ENCODE data around the gene CLEC4E.
A peak's percentile ranks its signal among the peaks of the same experiment; 100 is the strongest.
"Not testable (repeated sequence)": the region's sequence is repeated elsewhere in the genome, so short reads cannot be mapped to it uniquely, and the experiment has no call there.

The CLEC4E gene, protein sequence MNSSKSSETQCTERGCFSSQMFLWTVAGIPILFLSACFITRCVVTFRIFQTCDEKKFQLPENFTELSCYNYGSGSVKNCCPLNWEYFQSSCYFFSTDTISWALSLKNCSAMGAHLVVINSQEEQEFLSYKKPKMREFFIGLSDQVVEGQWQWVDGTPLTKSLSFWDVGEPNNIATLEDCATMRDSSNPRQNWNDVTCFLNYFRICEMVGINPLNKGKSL

DNA sequence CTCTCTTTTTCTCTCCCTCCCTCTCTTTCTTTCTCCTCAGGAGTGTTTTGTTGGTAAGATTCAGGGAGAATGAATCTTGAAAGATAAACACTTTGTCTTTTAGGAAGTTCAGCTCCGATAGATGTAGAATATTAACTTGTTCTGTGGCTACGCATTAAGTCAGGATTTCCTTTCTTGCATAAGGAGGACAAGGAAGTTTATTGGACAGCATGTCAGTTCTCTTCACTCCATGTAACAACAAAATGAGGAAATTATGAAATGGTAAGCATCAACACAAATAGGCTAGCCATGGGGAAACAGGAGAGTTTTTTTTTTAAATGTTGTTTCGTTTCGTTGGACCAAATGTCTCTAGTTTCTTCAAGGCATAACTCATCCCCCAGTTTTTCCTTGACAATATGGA is at the start of gene CLEC4E:
Gene CLEC4E (minus strand): TSS at position 75 of the 400 bp plus-strand sequence. CDS start 108 bp downstream, outside the sequence.
- DNase-seq: not testable (repeated sequence)

- no peak for DNase-seq
These were observed 49.0 kb upstream of the CLEC4E start for GRCh38 chr12:8589679-8590078.

- DNase-seq: not testable (repeated sequence)
These were observed 43.8 kb upstream of the CLEC4E start for GRCh38 chr12:8584478-8584877.

DNA sequence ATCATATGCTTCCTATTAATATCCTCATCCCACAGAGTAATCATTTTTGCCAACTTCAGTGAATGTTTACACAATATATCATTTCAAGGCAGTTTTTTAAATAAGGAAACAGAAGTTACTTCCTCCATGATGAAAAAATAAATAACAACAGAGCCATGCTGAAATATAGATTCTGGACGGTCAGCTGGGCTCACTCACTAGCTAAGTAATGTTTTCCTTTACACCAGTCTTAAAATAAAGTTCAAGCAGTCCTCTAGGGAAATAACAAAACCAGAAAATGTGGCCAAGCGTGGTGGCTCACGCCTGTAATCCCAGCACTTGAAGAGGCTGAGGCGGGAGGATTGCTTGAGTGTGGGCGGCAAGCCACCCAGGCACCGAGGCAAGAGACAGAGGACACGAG is 43.3 kb upstream of the CLEC4E start:
- DNase-seq: no peak

GRCh38 chr12:8581098-8581784 is 40.5 kb upstream of the CLEC4E start:
- DNase-seq: no peak

DNA sequence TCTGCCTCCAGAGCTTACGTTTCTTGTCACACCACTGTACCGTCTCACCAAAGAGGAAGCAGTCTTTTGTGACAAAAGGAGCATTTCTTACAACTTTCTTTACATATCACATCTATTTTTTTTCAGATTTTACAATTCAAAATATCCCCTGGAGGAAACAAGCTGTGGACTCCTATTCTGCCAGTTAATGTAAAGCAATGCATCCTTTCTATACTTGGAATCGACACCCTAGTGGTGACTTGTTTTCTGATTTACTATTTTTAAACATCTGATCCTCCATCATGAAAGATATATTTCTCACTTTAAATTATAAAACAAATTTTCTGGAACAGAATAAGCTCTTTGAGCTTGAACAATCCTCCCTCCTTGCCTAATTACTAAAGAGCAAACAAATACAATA is 37.2 kb upstream of the CLEC4E start:
- DNase-seq: no peak

GRCh38 chr12:8572507-8572906 is 31.8 kb upstream of the CLEC4E start:
- no peak for DNase-seq

- no peak for DNase-seq
These were observed 25.8 kb upstream of the CLEC4E start for GRCh38 chr12:8566525-8566924.

DNA sequence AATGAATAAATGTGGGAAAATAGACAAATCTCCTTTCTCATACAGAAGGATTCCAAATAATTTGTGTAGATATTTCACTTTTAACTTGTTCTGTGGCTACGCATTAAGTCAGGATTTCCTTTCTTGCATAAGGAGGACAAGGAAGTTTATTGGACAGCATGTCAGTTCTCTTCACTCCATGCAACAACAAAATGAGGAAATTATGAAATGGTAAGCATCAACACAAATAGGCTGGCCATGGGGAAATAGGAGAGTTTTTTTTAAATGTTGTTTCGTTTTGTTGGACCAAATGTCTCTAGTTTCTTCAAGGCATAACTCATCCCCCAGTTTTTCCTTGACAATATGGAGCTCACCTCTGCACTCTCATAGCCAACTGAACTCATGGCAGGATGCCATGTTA is 25.3 kb upstream of the CLEC4E start:
- not testable (repeated sequence) for DNase-seq

DNA sequence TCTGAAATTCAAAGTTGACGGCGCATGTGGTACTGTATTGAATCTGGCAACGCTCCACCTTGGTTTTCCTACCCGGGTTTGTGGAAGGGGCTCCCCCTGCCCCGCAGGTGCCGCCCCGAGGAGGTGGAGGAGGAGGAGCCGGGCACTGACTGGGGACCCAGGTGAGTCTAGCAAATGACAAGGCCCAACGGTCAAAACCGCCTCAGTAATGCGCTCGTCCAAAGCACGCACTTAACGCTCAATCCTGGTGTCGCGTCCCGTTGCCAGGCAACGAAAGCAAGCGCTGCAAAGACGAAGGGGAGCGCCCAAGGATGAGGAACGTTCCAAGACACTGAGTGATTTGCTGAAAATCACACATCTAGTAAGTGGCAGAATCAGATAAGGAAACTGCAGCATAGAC is 24.0 kb upstream of the CLEC4E start:
- no peak for DNase-seq

DNA sequence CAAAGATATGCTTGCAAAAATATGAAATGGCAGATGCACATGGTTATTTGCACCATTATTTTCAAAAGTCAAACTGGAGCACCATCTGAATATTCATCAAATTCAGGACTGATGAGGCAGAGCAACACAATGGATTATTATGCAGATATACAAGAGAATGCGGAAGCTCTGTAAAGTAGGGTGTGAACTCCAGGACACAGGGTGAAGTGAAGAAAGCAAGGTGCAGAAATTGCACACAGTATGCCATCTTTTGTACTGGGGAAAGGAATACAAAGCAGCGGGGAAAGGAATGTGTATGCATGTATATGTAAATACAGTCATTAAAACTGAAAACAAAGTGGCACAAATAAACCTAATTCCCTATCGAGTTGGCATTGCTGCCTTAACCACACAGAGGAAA is 22.7 kb upstream of the CLEC4E start:
- no peak for DNase-seq

GRCh38 chr12:8562310-8562709 is 21.6 kb upstream of the CLEC4E start:
- DNase-seq: peak; percentile 3

DNA sequence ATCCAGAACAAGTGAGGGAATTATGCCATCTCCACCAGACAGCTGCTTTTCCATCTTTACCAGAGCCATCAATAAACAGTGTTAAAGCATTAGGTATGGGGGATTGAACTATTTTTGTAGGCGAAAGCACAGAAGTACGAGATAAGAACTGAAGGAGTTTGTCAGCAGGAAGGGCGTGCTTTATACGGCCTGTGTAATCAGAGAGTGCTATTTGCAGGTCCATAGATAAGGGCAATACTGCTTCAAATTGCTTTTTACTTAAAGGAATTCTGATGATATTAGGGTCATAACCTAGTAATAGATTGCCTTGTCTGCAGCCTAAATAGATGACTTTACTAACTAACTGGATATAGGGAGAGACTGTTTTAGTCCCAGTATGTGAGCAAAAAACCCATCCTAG is 20.3 kb upstream of the CLEC4E start:
- DNase-seq: no peak

- no peak for DNase-seq
These were observed 19.0 kb upstream of the CLEC4E start for GRCh38 chr12:8559676-8560075.

DNA sequence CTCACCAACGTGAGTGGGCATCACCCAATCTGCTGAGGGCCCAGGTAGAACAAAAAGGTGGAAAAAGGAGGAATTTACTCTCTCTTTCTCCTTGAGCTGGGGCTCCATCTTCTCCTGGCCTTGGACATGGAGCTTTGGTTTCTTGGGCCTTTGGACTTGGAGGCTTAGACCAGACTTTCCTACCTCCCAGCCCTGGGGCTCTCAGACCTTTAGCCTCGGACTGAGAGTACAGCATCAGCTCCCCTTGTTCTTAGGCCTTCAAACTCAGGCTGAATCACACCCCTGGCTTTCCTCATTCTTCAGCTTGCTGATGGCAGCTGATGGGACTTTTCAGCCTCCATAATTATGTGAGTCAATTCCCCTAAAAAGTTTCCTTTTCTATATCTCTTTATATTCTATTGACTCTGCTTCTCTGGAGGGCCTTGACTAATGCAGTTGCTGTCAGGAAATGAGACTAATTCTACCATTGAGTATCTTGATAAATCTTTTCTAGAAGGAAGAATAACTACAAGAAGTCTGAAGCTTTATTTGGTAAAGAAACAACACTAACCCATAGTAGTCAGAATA is 15.9 kb upstream of the CLEC4E start:
- DNase-seq: no peak

DNA sequence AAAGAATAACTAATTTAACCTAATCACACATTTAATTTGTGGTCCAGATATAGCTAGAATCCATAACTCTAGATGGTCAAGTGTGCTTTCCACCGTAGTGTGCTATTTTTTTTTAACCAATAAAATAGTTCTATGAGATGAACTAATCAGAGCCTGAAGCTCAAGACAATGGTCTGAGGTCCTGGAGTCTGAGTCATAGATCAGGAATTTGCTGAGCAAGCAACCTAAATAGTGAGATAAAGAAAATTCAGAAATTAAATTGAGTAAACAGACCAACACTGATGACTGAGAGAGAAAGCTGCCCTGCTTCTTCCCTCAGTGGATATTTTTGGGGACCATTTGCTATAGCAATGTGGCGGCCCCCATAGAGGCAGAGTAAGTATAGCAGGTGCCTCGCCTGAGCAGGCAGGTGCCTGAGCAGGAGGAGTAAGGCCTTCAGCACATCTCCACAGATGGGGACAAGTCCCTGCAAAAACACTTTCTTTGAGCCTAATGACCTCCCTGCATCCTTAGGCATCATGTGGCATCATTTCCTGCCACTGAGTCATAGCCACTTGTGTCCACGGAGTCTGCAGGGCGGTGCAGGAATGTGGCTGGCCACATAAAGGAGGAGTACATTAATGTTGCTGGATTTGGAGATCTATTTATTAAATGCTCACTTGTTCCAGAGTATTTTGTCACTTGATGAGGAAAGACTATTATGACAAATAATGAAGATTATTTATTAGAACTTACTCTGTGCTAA is 13.9 kb upstream of the CLEC4E start:
- no peak for DNase-seq

DNA sequence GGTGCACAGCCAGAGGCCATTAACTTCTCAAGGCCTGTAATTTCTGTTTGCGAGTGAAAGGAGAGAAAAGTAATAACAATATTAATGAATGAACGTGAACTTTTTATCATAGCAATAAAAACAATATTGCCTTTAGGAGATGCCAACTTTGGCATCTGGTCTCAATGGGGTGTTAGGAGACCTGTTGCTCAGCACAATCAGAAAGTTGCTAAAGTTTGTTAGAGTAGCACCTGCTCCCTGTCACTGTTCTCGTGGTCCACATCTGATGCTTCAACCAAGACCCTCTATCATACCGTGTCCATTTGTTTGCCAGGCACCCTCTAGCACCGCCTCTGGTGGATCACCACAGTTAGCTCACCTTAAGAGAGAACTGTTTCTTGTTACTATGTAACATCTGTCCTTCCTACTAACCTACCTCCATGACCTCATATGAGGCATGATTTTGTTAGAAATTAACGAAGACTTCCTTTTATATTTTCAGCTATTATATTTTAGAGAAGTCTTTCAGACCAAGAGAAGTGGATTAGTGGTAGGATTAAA is 12.5 kb upstream of the CLEC4E start:
- DNase-seq: no peak

- DNase-seq: no peak
These were observed 8.7 kb upstream of the CLEC4E start for GRCh38 chr12:8549381-8549780.

- DNase-seq: no peak
These were observed 7.5 kb upstream of the CLEC4E start for GRCh38 chr12:8548192-8548591.

- DNase-seq: no peak
These were observed 6.9 kb upstream of the CLEC4E start for GRCh38 chr12:8547645-8548044.

DNA sequence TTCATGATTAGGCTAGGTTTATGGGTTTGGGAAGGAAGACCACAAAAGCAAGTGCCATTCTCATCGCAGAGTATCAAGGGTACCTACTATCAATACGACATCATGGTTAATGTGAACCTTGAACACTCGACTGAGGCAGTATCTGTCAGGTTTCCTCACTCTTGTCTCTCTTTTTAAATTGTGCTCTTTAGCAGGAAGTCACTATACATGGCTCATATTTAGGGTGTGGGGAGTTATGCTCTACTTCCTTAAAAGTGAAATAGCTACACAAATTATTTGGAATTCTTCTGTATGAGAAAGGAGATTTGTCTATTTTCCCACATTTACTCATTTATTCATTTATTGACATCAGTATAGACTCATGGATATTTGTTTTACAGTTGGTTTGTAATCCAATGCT is 5.9 kb upstream of the CLEC4E start:
- DNase-seq: no peak

GRCh38 chr12:8544295-8544694 is 3.6 kb upstream of the CLEC4E start:
- peak; percentile 78 for DNase-seq

DNA sequence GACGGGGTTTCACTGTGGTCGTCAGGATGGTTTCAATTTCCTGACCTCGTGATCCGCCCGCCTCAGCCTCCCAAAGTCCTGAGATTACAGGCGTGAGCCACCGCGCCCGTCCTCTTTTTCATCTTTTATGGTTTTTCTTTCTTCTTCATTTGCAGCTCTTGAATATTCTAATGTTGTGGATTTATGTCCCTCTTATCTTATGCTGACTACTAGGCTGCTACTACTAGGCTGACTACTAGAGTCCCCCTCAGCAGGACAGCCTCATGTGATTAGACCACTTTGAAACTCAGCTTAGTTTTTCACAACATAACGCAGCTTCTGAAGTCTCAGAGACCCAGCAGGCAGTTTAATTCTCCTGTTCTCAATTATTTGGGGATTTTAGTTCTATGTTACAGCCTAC is 857 bp upstream of the CLEC4E start:
- no peak for DNase-seq

DNA sequence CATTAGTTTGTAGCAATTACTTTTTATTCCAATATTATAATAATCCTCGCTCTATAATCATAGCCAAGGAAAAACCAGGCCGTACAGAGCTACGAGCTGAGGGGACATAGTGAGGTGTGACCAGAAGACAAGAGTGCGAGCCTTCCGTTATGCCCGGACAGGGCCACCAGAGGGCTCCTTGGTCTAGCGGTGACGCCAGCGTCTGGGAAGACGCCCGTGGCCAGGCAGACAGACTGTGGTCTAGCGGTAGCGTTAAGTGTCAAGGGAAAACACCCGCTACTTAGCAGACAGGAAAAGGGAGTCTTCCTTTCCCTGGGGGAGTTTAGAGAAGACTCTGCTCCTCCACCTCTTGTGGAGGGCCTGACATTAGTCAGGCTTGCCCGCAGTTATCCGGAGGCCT is 2.9 kb downstream of the CLEC4E start:
- DNase-seq: not testable (repeated sequence)

Measured in activated CD4-positive, alpha-beta T cell treated with anti-CD3 and anti-CD28 coated beads, Interleukin-2, Interleukin-6, amounts not matched to agents 100 ng/mL and 50 ng/mL, durations not matched to agents 16 hours and 8 hours (primary cell).